IPS-NIHi11 (cell line): ENCODE measurements around the gene MOSMO.

Experiments used
- DNase-seq: peaks from one replicate; pipeline ENCODE4 v3.0.0; 2012; ENCODE audit warnings: mixed read lengths, low spot score

The MOSMO gene

GRCh38 chr16:22050963-22051362 is 43.1 kb downstream of the MOSMO start:
- no peak for DNase-seq

GRCh38 chr16:22052980-22053379 is 45.1 kb downstream of the MOSMO start:
- no peak for DNase-seq

GRCh38 chr16:22053921-22054341 is 46.0 kb downstream of the MOSMO start:
- no peak for DNase-seq

DNA sequence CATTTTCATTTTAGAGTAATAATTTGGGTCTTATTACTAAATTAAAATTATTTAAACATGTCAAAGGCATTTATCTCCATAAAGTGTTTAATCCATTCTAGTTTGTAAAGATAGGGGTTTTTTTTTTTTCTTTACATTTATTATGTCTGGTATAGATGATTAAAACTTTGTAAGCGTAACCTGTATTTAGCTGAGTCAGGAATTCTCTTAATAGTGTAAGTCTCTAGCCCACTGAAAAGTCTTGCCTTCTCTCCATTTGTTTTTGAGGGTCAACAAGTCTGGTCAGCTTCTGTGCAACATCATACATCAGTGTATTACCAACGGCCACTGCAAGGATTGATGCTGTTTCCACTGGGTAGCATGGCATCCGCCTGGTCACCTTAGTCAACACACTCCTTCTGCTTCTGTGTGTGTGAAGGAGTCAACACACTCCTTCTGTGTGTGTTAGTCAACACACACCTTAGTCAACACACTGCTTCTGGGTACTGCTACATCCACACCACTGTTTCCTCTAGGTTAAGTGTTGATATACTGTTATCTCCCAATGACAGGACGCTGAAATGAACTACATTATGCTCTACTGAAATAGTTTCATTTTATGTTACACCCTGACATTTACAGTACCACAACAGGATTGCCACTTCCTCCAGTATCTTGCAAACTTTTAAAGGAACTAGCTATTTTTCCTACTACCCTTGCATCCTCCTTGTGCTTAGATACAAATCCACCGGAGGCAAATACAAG is 47.1 kb downstream of the MOSMO start:
- no peak for DNase-seq

DNA sequence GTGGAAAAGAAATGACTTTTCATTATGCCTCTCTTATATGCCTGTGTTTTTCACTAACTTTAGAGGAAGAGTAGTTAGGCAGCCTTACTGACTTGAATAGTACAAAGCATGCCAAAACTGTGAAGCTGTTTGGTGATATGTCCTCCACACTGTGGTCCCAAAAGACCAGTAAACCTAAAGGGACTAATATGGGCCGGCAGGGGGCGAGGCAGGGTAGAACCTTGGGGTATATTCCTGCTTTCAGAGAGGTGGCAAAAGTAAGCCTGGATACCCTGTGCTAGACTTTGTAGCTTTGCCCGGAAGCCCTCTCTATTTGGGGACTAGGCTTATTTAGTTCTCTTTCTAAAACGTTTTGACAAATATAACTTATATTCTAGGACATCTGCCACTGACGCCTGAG is 48.0 kb downstream of the MOSMO start:
- peak; percentile 49 for DNase-seq

GRCh38 chr16:22063888-22064467 is 56.1 kb downstream of the MOSMO start:
- DNase-seq: no peak

DNA sequence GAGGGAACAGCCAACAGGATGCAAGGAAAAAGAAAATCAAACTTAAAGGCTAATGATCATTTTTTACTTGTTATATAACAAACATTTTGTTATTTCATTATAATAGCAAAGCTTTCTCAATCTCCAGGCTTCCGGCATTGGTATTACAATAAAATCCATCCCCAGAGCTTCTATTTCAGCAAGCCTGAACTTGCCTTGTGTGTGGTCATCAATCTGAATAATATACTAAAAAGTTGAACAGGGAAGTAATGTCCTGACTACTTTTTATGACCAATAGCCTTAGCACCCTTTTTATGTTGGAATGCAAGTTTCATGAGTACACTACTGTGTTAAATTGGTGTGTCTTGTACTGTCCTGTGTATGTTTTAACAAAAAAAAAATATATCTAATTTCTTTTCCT is 57.3 kb downstream of the MOSMO start:
- DNase-seq: no peak

- DNase-seq: no peak
Measured at GRCh38 chr16:22070361-22071330, 62.7 kb downstream of the MOSMO start.

DNA sequence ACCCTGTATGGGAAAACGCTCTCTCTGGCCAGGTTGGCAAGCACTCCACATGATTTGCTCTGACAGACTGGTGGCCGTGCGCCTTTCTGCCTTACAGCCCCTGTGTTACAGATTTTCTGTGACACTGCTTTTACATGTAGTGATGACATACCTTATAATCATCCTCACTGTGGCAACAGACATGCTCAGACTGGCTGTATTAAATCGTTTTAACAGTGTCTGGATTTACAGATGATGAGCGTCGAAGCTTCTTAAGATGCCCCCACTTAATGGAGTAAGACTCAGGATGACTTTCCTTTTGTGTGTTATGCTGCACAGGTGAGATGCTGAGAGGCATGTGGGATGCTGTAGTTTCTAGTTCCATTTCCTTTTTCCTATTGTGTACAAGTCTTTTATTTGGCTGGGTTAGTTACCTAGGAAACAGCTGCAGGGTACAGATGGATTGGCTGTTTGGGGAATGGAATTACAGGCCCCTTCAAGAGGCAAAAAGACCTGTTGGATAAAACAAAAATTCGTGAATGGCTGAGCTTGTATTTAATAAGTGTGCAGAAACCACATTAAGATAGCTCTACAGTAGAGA is 63.5 kb downstream of the MOSMO start:
- DNase-seq: no peak

- DNase-seq: no peak
Measured at GRCh38 chr16:22073350-22073749, 65.4 kb downstream of the MOSMO start.

GRCh38 chr16:22075043-22075757 is 67.3 kb downstream of the MOSMO start:
- DNase-seq: no peak

GRCh38 chr16:22075776-22076175 is 67.9 kb downstream of the MOSMO start:
- no peak for DNase-seq

DNA sequence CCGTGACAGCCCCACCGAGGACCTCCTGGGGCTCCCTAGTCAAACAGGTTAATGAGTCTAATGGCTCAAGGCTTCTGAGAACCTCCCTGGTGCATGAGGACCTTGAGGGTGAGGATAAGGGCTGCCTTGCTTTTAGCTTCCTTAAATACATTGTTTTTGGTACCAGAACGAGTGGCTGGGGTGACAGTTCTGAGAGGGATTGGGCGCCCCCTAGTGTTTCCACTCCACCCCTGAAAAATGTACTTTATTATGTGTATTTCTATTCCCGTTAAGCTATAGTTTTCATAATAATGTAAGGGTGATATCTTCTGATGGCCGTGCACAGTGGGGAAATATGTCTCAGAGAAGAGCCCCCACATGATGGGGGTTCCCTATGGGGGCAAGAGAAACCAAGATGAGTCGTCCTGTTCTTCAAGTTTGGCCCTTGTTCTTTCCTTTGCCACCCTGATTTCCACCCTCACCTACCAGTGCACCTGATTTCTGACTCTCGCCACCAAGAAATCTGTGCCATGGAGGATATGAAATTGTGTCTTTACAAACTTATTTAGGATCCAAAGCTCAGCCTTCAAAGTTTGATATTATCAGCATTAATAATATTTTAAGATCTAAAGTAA is 69.9 kb downstream of the MOSMO start:
- peak; percentile 74 for DNase-seq

- no peak for DNase-seq
Measured at GRCh38 chr16:22078656-22079055, 70.7 kb downstream of the MOSMO start.

- no peak for DNase-seq
Measured at GRCh38 chr16:22081050-22081449, 73.1 kb downstream of the MOSMO start.

GRCh38 chr16:22086440-22086839 is 78.5 kb downstream of the MOSMO start:
- DNase-seq: no peak

- no peak for DNase-seq
Measured at GRCh38 chr16:22088642-22089041, 80.7 kb downstream of the MOSMO start.

DNA sequence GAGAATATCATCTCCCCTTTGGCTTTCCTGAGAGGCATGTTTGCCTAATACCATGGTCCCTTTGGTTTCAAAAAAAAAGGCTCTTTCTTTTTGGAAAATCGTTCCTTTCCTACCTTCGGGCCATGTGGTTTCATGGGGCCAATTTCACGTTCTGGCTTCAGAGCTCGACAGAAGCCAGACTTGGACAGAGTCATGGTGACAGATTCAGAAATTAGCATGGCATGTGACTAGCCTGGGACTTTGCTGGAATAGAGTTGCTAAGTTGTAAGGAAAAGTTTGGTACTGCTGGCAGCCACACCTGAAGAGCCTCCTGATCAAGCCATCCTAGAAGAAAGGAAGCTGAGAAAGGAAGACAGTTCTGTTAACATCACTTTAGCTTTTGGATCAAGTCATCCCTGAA is 82.0 kb downstream of the MOSMO start:
- no peak for DNase-seq

DNA sequence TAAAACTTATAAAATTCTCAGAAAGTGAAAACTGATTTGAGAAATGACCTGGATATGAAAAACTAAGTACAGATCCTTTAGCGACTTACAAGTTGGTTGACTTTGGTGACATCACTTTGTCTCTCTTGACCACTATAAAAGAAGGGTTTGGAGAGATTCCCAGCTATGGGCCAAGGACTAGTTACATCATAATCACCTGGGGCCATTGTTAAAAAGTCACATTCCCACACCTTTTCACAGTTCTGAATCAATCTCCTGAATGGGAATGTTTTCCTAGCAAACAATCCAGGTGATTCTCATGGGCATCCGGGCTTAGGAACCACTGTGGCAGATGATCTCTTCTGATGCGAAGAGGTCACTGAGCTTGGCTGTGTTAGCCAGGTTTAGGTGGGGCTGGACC is 83.8 kb downstream of the MOSMO start:
- no peak for DNase-seq

DNA sequence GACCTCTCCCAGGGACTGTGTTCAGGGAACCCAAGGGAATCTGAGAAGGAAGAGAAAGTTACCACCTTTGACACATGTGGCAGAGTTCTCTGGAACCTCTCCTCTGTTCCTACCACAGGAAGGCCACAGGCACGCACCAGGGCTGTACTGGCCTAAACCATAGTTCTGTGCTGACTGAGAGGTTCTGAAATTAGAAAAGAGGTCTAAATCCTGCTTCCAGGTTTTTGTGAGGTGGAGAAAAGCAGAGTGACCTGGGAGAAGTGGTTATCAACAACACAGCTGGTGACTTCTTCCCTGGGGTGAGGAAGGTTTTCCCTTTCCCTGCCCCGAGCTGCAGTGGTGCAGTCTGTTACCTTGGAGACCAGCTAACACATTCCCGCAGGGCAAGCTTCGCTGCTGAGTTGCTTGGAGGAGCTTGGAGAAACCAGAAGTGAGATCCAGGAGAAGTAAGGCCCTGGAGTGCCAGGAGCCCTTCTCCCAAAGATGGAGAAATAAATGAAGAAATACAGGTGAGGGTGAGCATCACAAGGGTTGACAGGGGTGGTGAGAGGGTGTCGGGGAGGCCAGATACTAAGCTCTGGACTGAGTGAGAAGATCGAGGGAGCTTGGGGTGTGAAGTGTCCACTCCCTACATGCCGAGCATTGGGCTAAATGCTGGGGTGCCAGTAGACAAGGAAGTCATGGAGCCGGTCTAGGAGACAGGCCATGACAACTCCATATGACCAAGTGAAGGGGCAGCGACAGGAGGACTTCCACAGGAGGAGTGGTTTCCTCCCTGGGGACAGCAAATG is 84.4 kb downstream of the MOSMO start, which contains the start of gene VWA3A:
VWA3A (plus strand) TSS at position 399 of the 791 bp plus-strand sequence; CDS start at position 496, 97 bp downstream.
- DNase-seq: peak; percentile 75
